ENCODE measurements around the gene FAM161A.
A peak's percentile ranks its signal among the peaks of the same experiment; 100 is the strongest.
"Not testable (repeated sequence)": the region's sequence is repeated elsewhere in the genome, so short reads cannot be mapped to it uniquely, and the experiment has no call there.

FAM161A gene

GRCh38 chr2:61853847-61854563 is at the start of gene FAM161A:
FAM161A (minus strand) TSS chr2:61854060; CDS start chr2:61854041, 19 bp downstream.
- DNase-seq (ENCODE audit: insufficient read length, low spot score) (peak; percentile 72), FAIRE-seq (no peak)

GRCh38 chr2:61900281-61900680 is 46.4 kb upstream of the FAM161A start:
- FAIRE-seq (no peak), DNase-seq (ENCODE audit: insufficient read length, low spot score) (no peak)

GRCh38 chr2:61898810-61899209 is 45.0 kb upstream of the FAM161A start:
- FAIRE-seq: no peak

GRCh38 chr2:61888267-61889055 is 34.6 kb upstream of the FAM161A start, which contains the start of gene CCT4:
CCT4 (minus strand) TSS chr2:61888656; CDS start chr2:61888507, 149 bp downstream.
- peak; percentile 60 for DNase-seq (ENCODE audit: insufficient read length, low spot score)
- FAIRE-seq: peak; percentile 84

More at GRCh38 chr2:61898810-61899209, 45.0 kb upstream of the FAM161A start:
- DNase-seq (ENCODE audit: insufficient read length, low spot score): no peak

- FAIRE-seq: peak; percentile 18
- DNase-seq (ENCODE audit: insufficient read length, low spot score): no peak
These were observed 33.9 kb upstream of the FAM161A start for GRCh38 chr2:61887717-61888266.

GRCh38 chr2:61885896-61886603 is 32.2 kb upstream of the FAM161A start:
- FAIRE-seq (no peak), DNase-seq (ENCODE audit: insufficient read length, low spot score) (no peak)

- FAIRE-seq (no peak), DNase-seq (ENCODE audit: insufficient read length, low spot score) (no peak)
These were observed 29.0 kb upstream of the FAM161A start for GRCh38 chr2:61882850-61883249.

GRCh38 chr2:61879351-61879750 is 25.5 kb upstream of the FAM161A start:
- FAIRE-seq: not testable (repeated sequence)

GRCh38 chr2:61878761-61879160 is 24.9 kb upstream of the FAM161A start:
- no peak for FAIRE-seq

More at GRCh38 chr2:61879351-61879750, 25.5 kb upstream of the FAM161A start:
- not testable (repeated sequence) for DNase-seq (ENCODE audit: insufficient read length, low spot score)

GRCh38 chr2:61877571-61878245 is 23.8 kb upstream of the FAM161A start:
- DNase-seq (ENCODE audit: insufficient read length, low spot score) (no peak), FAIRE-seq (no peak)

More at GRCh38 chr2:61878761-61879160, 24.9 kb upstream of the FAM161A start:
- no peak for DNase-seq (ENCODE audit: insufficient read length, low spot score)

GRCh38 chr2:61876400-61876799 is 22.5 kb upstream of the FAM161A start:
- DNase-seq (ENCODE audit: insufficient read length, low spot score): no peak
- FAIRE-seq: no peak

GRCh38 chr2:61866482-61867089 is 12.7 kb upstream of the FAM161A start:
- not testable (repeated sequence) for FAIRE-seq; DNase-seq (ENCODE audit: insufficient read length, low spot score)

- no peak for DNase-seq (ENCODE audit: insufficient read length, low spot score)
- no peak for FAIRE-seq
These were observed 8.2 kb upstream of the FAM161A start for GRCh38 chr2:61862085-61862484.

- no peak for DNase-seq (ENCODE audit: insufficient read length, low spot score)
- FAIRE-seq: no peak
These were observed 3.4 kb upstream of the FAM161A start for GRCh38 chr2:61857224-61857623.

- DNase-seq (ENCODE audit: insufficient read length, low spot score) (no peak), FAIRE-seq (no peak)
These were observed 1.4 kb upstream of the FAM161A start for GRCh38 chr2:61855318-61855613.

- DNase-seq (ENCODE audit: insufficient read length, low spot score) (peak; percentile 80), FAIRE-seq (peak; percentile 99)
These were observed 881 bp upstream of the FAM161A start for GRCh38 chr2:61854564-61855317.

GRCh38 chr2:61853086-61853846 is 594 bp downstream of the FAM161A start:
- DNase-seq (ENCODE audit: insufficient read length, low spot score) (peak; percentile 37), FAIRE-seq (peak; percentile 61)

- FAIRE-seq; DNase-seq (ENCODE audit: insufficient read length, low spot score): not testable (repeated sequence)
These were observed 2.6 kb downstream of the FAM161A start for GRCh38 chr2:61851270-61851669.
